ENCODE data around the gene HOXA1. TPM values are rescaled to one million over a fixed set of nuclear protein-coding genes. Genes with fewer than 3 reads are reported as not detected.

Gene HOXA1
- total and polyA plus RNA-seq, 2 of the 4 experiments (the other 2 are of a cell fraction) = 0.54 to 1.8 TPM

DNA sequence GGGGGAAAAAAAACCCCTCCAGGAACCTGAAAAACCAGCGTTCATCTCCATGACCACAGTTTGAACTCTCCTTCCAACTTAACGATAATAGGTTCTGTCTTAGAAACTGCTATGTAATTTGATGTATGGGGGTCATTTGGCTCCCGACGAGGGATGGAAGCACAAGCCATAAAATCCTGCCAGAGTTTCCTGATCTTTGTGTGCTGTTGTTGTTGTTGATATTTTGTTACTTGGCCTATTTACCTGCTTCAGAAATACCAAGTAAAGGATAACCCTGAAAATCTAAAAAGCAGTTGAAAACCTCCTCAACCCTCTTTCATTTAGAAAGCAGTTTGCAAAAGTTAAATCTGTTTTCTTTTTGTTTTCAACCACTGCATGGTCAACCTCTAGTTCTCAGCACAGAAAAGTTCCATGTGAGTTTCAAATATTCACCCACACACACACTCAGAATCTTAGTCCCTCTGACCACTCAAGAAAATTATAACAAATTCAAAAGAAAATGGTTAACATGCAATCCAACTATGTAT lies 16.0 kb upstream of the HOXA1 start:
- Histone ChIP-seq H3K56ac (ENCODE audit: extremely low read depth, insufficient read depth, low read length) (peak overlapping the region; percentile 40; the same call in 1 of the 2 replicates), H2BK15ac (ENCODE audit: low read depth, low read length) (peak overlapping the region; percentile 45; the same call in 2 of the 3 replicates), H2AFZ (replicated peaks; ENCODE audit: low read length, poor library complexity) (no peak overlapping the region), H2AK9ac (replicated peaks; ENCODE audit: low read depth, low read length, poor library complexity) (no peak overlapping the region), H2BK5ac (ENCODE audit: low read depth, low read length, poor library complexity, severe bottlenecking) (peak overlapping the region; percentile 92), H3K4ac (ENCODE audit: low read depth, low read length) (peak overlapping the region; percentile 85), H4K5ac (ENCODE audit: low read depth, low read length) (peak overlapping the region; percentile 58), H4K20me1 (ENCODE audit: insufficient read depth, low read length) (peaks cover 16% of the 10 kb centered on the region), H2BK20ac (ENCODE audit: low read depth, low read length) (peak overlapping the region; percentile 54), H3K4me1 (ENCODE audit: control insufficient read depth, insufficient read depth, low read length) (peaks cover 27% of the 10 kb centered on the region), H3K23ac (ENCODE audit: low read depth, low read length) (peak overlapping the region; percentile 92), H3K9ac (ENCODE audit: low read depth, low read length) (peak overlapping the region; percentile 95), H3K36me3 (ENCODE audit: control insufficient read depth, insufficient read depth, low read length) (peaks cover 12% of the 10 kb centered on the region; the same call in 1 of the 2 replicates), H3K79me1 (ENCODE audit: low read depth in 1 of 2, low read length in 2 of 2) (peaks cover 0 to 34% of the 10 kb centered on the region in 2 experiments; a peak in 2 of 4 replicates), H3K4me2 (ENCODE audit: low read depth, low read length) (peak overlapping the region; percentile 98), H4K8ac (ENCODE audit: low read depth in 2 of 2, low read length in 2 of 2) (peak overlapping the region; percentile 2 to 47; a peak in 3 of 4 replicates), H4K91ac (ENCODE audit: insufficient read depth, low read depth, low read length) (peak overlapping the region; percentile 68), H3K14ac (replicated peaks; ENCODE audit: low read depth, low read length) (peak overlapping the region; percentile 80; the same call in 1 of the 2 replicates), H2AK5ac (ENCODE audit: low read depth, low read length) (peak overlapping the region; percentile 45; the same call in 1 of the 2 replicates), H3K4me3 (ENCODE audit: insufficient read depth, low read depth, low read length) (no peak overlapping the region), H2BK120ac (ENCODE audit: low read depth, low read length) (peak overlapping the region; percentile 67), H3K18ac (ENCODE audit: low read depth, low read length) (peak overlapping the region; percentile 68), H3K27me3 (ENCODE audit: control insufficient read depth, insufficient read depth, low read length) (no peaks in the 10 kb centered on the region), H3K27ac (ENCODE audit: insufficient read depth, low read length) (peak overlapping the region; percentile 98), H3K9me1 (ENCODE audit: insufficient read depth, low read length) (peaks cover 13% of the 10 kb centered on the region; the same call in 1 of the 2 replicates), H3K9me3 (ENCODE audit: control insufficient read depth, insufficient read depth, low read length) (no peaks in the 10 kb centered on the region)
- dilution Hi-C loops (cut with HindIII; ENCODE audit: low sequenced_read_pairs, unreplicated experiment) (no loop called here), intact Hi-C loops (cut with micrococcal nuclease) (no loop called here), in situ Hi-C loops (cut with MboI; ENCODE audit: low sequenced_read_pairs) (no loop called here)
- ChIA-PET CTCF (interaction anchor here (1.4 kb wide), 1 partner anchor 413 kb away, joined by 3 read pairs; no protein-coding TSS in a partner anchor), POLR2A (ENCODE audit: unreplicated experiment) (interaction anchor here (1.1 kb wide), 1 partner anchor 12 kb away, joined by 3 read pairs; no protein-coding TSS in a partner anchor)
- ATAC-seq (ENCODE audit: low read depth) = no peak
- peak; percentile 39 for DNase-seq
- no CpG with 5 or more reads among the region's 4 CpGs for WGBS, 2 experiments (ENCODE audit: extremely low coverage in 2 of 2, insufficient read length in 1 of 2)
- BruUV-seq (replicated peaks) = no TSS peak
- TF ChIP-seq MXI1 (IDR thresholded peaks at IDR 0.05; ENCODE audit: borderline replicate concordance, low read depth, low read length) (no peak), NFE2L2 (IDR thresholded peaks at IDR 0.05; ENCODE audit: low read depth, low read length) (no peak), RFX5 (IDR thresholded peaks at IDR 0.05; ENCODE audit: low read depth, low read length) (no peak), SMC3 (IDR thresholded peaks at IDR 0.05; ENCODE audit: low read depth, low read length) (no peak), POLR2A (IDR thresholded peaks at IDR 0.05; ENCODE audit: low read depth, low read length) (no peak; the same call in 1 of the 2 replicates), CHD1 (IDR thresholded peaks at IDR 0.05; ENCODE audit: low read depth, low read length) (no peak), RCOR1 (IDR thresholded peaks at IDR 0.05; ENCODE audit: insufficient replicate concordance, low read length) (no peak), MAZ (IDR thresholded peaks at IDR 0.05; ENCODE audit: borderline replicate concordance, low read depth, low read length) (no peak), RAD21 (IDR thresholded peaks at IDR 0.05; ENCODE audit: low read length) (no peak), FOS (IDR thresholded peaks at IDR 0.05; ENCODE audit: low read depth, low read length) (no peak), BHLHE40 (IDR thresholded peaks at IDR 0.05; ENCODE audit: low read depth, low read length) (no peak), CEBPB (IDR thresholded peaks at IDR 0.05; ENCODE audit: low read depth, low read length) (no peak)
- TF ChIP-seq, protein P1, sequence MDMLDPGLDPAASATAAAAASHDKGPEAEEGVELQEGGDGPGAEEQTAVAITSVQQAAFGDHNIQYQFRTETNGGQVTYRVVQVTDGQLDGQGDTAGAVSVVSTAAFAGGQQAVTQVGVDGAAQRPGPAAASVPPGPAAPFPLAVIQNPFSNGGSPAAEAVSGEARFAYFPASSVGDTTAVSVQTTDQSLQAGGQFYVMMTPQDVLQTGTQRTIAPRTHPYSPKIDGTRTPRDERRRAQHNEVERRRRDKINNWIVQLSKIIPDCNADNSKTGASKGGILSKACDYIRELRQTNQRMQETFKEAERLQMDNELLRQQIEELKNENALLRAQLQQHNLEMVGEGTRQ (IDR thresholded peaks at IDR 0.05; ENCODE audit: low read depth, low read length) = no peak
- TF ChIP-seq, protein P2, sequence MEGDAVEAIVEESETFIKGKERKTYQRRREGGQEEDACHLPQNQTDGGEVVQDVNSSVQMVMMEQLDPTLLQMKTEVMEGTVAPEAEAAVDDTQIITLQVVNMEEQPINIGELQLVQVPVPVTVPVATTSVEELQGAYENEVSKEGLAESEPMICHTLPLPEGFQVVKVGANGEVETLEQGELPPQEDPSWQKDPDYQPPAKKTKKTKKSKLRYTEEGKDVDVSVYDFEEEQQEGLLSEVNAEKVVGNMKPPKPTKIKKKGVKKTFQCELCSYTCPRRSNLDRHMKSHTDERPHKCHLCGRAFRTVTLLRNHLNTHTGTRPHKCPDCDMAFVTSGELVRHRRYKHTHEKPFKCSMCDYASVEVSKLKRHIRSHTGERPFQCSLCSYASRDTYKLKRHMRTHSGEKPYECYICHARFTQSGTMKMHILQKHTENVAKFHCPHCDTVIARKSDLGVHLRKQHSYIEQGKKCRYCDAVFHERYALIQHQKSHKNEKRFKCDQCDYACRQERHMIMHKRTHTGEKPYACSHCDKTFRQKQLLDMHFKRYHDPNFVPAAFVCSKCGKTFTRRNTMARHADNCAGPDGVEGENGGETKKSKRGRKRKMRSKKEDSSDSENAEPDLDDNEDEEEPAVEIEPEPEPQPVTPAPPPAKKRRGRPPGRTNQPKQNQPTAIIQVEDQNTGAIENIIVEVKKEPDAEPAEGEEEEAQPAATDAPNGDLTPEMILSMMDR (conservative IDR thresholded peaks at IDR 0.05; ENCODE audit: low read depth, low read length) = no peak
- TF ChIP-seq, protein P3, sequence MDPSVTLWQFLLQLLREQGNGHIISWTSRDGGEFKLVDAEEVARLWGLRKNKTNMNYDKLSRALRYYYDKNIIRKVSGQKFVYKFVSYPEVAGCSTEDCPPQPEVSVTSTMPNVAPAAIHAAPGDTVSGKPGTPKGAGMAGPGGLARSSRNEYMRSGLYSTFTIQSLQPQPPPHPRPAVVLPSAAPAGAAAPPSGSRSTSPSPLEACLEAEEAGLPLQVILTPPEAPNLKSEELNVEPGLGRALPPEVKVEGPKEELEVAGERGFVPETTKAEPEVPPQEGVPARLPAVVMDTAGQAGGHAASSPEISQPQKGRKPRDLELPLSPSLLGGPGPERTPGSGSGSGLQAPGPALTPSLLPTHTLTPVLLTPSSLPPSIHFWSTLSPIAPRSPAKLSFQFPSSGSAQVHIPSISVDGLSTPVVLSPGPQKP (IDR thresholded peaks at IDR 0.05; ENCODE audit: borderline replicate concordance, low read depth, low read length) = no peak

Measured in IMR-90 (cell line).